Activated CD4-positive, alpha-beta T cell treated with anti-CD3 and anti-CD28 coated beads, Interleukin-2, Interleukin-4, amounts not matched to agents 100 ng/mL and 50 ng/mL, durations not matched to agents 16 hours and 8 hours (primary cell): ENCODE results near the gene CNTFR.
A peak's percentile ranks its signal among the peaks of the same experiment; 100 is the strongest.

Experiments
- DNase-seq: peaks from one replicate; pipeline ENCODE4 v3.0.0-alpha.2; 2020; ENCODE audit warnings: low spot score

Gene CNTFR

GRCh38 chr9:34572092-34572491, 17.4 kb downstream of the CNTFR start:
- no peak for DNase-seq

GRCh38 chr9:34571481-34571810, 18.1 kb downstream of the CNTFR start:
- DNase-seq = no peak

- no peak for DNase-seq
Measured at GRCh38 chr9:34570809-34571480, 18.6 kb downstream of the CNTFR start.

- no peak for DNase-seq
Measured at GRCh38 chr9:34570376-34570775, 19.1 kb downstream of the CNTFR start.

GRCh38 chr9:34568774-34569173, 20.8 kb downstream of the CNTFR start:
- no peak for DNase-seq

GRCh38 chr9:34568133-34568532, 21.4 kb downstream of the CNTFR start:
- no peak for DNase-seq

GRCh38 chr9:34566972-34567371, 22.6 kb downstream of the CNTFR start:
- DNase-seq = no peak

- no peak for DNase-seq
Measured at GRCh38 chr9:34566322-34566721, 23.2 kb downstream of the CNTFR start.

- DNase-seq = no peak
Measured at GRCh38 chr9:34565856-34566255, 23.7 kb downstream of the CNTFR start.

GRCh38 chr9:34564617-34565016, 24.9 kb downstream of the CNTFR start:
- DNase-seq = no peak

- no peak for DNase-seq
Measured at GRCh38 chr9:34563262-34563661, 26.3 kb downstream of the CNTFR start.

- DNase-seq = peak; percentile 15
Measured at GRCh38 chr9:34562135-34562745, 27.3 kb downstream of the CNTFR start.

GRCh38 chr9:34560599-34561214, 28.8 kb downstream of the CNTFR start:
- no peak for DNase-seq

- DNase-seq = no peak
Measured at GRCh38 chr9:34559624-34560455, 29.7 kb downstream of the CNTFR start.

- DNase-seq = no peak
Measured at GRCh38 chr9:34558919-34559623, 30.5 kb downstream of the CNTFR start.

- DNase-seq = no peak
Measured at GRCh38 chr9:34558364-34558763, 31.2 kb downstream of the CNTFR start.

GRCh38 chr9:34557426-34558321, 31.9 kb downstream of the CNTFR start:
- no peak for DNase-seq

- DNase-seq = no peak
Measured at GRCh38 chr9:34556949-34557348, 32.6 kb downstream of the CNTFR start.

- no peak for DNase-seq
Measured at GRCh38 chr9:34555936-34556525, 33.5 kb downstream of the CNTFR start.

GRCh38 chr9:34555500-34555899, 34.0 kb downstream of the CNTFR start:
- DNase-seq = no peak

GRCh38 chr9:34555002-34555348, 34.5 kb downstream of the CNTFR start:
- DNase-seq = no peak
